Right cardiac atrium (tissue), 5 donors: ENCODE results near the gene SELENOF. TPM values are rescaled to one million over a fixed set of nuclear protein-coding genes. Genes with fewer than 3 reads are reported as not detected.
"Not testable (repeated sequence)": the region's sequence is repeated elsewhere in the genome, so short reads cannot be mapped to it uniquely, and the experiment has no call there.

ENCODE experiments used
- ATAC-seq, 2 donors: fragments of 200-7000 bp; cut with Tn5 transposase; one replicate each; pipeline versions ENCODE4 v1.8.0 to v1.9.1; 2020; ENCODE audit warnings: moderate library complexity in 2 of 2, mild to moderate bottlenecking in 1 of 2
- DNase-seq, 3 donors: peaks; one replicate each; pipeline ENCODE4 v3.0.0-alpha.2; 2020
- H3K27ac ChIP-seq: one replicate; pipeline ENCODE4 v1.5.1; 2013; ENCODE audit warnings: mild to moderate bottlenecking, low read length, control low read depth, moderate library complexity
- H3K27me3 ChIP-seq: one replicate; pipeline ENCODE4 v1.6.1; 2013; ENCODE audit not compliant: control insufficient read depth, insufficient read depth
- H3K4me1 ChIP-seq: one replicate; pipeline ENCODE4 v1.6.1; 2013; ENCODE audit warnings: low read length; ENCODE audit not compliant: control insufficient read depth, insufficient read depth
- H3K4me3 ChIP-seq: one replicate; pipeline ENCODE4 v1.5.1; 2013; ENCODE audit warnings: low read length, control low read depth
- H3K9me3 ChIP-seq: one replicate; pipeline ENCODE4 v1.6.1; 2013; ENCODE audit warnings: low read length; ENCODE audit not compliant: control insufficient read depth
- WGBS: extraction: QIAGEN DNeasy Blood & Tissue Kit; methylation state at CpG from one replicate; pipeline ENCODE4 v1.1.7; 2013; 5-methylcytosine and 5-hydroxymethylcytosine counted together
- intact Hi-C, 4 donors: fragments of 100-400 bp; cut with DNase I; formaldehyde crosslinking; loops; one replicate each; pipeline versions ENCODE4 v1.11.0 to v1.14.0; 2022 to 2023
- polyA plus RNA-seq: library from polyadenylated mRNA; stranded (reverse); fragments of 200-250 nt; gene quantifications from one replicate; pipeline ENCODE4 v1.2.3, GENCODE V29; 2013
- total RNA-seq, 4 donors: library from RNA; stranded (reverse); fragmentation: NEBNext Ultra II Directional; extraction: Animal tissue kit (Norgen Biotek cat#: 25700); gene quantifications; one replicate each; pipeline ENCODE4 v1.2.1, GENCODE V29; 2021
- donor health status: healthy with polysubstance abuse.
- donor health status: DM: no; HTN: yes; CAD: no.
- donor health status: DM: no; HTN: no; CAD: no.
- donor health status: DM: no; HTN: yes; CAD: no; lungs with severe emphysema.
- donor health status: DM: yes; HTN: yes; CAD: no.

Gene SELENOF
- total and polyA plus RNA-seq, 5 donors: 90.8 to 119 (median 102) TPM

DNA sequence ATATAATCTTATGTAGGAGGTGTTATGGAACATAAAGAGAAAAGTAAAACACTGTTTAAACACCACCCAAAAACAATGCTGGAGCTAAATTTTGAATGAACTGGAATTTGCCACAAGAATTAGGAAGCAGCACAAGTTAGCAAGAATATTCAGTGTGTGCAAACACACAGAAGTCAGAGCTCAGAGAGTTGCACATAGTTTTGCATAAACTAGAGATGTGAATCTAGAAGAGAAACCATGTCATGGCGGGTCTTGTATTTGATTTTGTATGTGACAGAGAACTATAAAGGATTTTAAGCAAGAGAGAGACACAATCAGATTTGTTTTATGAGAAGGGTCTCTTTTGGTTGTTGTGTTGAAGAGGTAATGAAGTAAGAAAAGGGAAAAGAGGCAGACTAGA, 38.2 kb downstream of the SELENOF start:
- Histone ChIP-seq H3K9me3 (no peaks in the 10 kb centered on the region), H3K4me1 (no peaks in the 10 kb centered on the region), H3K27me3 (no peaks in the 10 kb centered on the region), H3K27ac (no peak overlapping the region), H3K4me3 (no peak overlapping the region)
- DNase-seq (no peak), ATAC-seq (no peak)
- WGBS: 98% methylated on average over 1 of the region's 1 CpG
- intact Hi-C loops: no loop called here

DNA sequence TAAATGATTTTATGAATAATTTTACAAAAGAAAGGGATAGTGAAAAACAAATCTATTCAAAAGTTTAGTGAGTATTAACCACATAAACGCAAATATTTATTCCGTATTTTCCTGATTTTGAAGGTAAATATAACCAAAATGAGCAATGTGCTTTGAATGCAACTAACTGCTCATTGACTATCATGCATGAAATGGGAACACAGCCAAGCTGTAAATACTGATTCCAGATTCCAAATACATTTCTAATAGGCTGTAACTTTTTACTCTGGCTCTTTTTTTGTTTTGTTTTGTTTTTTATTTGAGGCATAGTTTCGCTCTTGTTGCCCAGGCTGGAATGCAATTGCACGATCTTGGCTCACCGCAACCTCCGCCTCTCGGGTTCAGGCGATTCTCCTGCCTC, 41.8 kb downstream of the SELENOF start:
- no peak overlapping the region for H3K27ac ChIP-seq
- no peaks in the 10 kb centered on the region for H3K4me1 ChIP-seq
- no peaks in the 10 kb centered on the region for H3K9me3 ChIP-seq

DNA sequence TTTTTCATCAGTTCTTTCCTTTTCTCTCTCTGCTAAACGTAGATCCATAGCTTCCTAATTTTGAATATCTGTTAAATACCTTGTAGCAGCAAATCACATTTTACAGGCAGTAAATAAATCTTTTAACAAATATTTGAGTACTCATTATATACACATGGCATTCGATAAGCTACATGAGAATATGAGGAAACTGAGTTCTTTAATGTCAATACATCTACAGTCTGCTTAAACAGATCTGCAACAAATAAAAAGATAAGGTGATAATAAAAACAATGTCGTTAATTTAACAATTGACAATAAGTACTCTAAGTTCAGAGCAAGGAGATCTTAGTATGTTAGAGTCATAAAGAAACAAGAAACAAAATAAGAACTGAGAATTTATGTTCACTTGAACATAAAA, 42.9 kb downstream of the SELENOF start:
- 92% methylated on average over 3 of the region's 3 CpGs for WGBS
- Histone ChIP-seq H3K4me3 (no peak overlapping the region), H3K4me1 (no peaks in the 10 kb centered on the region), H3K27me3 (no peaks in the 10 kb centered on the region), H3K27ac (no peak overlapping the region), H3K9me3 (no peaks in the 10 kb centered on the region)
- ATAC-seq (no peak), DNase-seq (no peak)
- intact Hi-C loops: no loop called here

More for the DNA sequence above, 41.8 kb downstream of the SELENOF start:
- DNase-seq (no peak), ATAC-seq (no peak)
- WGBS: 93% methylated on average over 8 of the region's 8 CpGs
- intact Hi-C loops: no loop called here
- no peaks in the 10 kb centered on the region for H3K27me3 ChIP-seq
- no peak overlapping the region for H3K4me3 ChIP-seq

DNA sequence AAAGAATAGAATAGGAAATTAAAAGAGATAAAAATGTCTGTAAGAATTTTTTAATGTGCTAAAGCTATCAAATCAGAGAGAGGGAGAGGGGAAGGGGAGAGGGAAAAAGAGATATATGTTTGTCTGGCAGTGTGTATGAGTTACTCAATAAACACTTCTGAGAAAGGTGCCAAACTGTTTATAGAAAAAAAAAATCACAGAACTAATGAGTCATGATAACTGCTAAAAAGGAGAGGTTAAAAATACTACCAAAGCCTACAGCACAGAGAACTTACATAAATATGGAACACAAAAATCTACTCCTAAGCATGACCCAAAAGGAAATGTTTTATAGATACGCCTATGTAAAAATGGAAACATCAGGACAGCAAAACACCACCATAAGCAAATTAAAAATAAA, 45.4 kb downstream of the SELENOF start:
- Histone ChIP-seq H3K27me3 (no peaks in the 10 kb centered on the region), H3K27ac (no peak overlapping the region), H3K4me1 (no peaks in the 10 kb centered on the region), H3K4me3 (no peak overlapping the region), H3K9me3 (no peaks in the 10 kb centered on the region)
- ATAC-seq (no peak), DNase-seq (no peak)
- intact Hi-C loops: no loop called here
- WGBS: 97% methylated on average over 1 of the region's 1 CpG

DNA sequence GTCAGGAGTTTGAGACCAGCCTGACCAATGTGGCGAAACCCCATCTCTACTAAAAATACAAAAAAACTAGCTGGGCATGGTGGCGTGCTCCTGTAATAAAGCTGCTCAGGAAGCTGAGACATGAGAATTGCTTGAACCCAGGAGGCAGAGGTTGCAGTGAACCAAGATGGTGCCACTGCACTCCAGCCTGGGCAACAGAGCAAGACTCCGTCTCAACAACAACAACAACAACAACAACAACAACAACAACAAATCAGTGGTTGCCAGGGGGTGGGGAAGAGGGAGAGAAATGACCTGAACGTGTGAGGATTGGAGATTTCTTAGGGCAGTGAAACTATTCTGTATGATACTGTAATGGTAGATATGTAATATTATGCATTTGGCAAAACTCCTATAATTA, 46.6 kb downstream of the SELENOF start:
- ATAC-seq, H3K4me3 ChIP-seq, DNase-seq, H3K4me1 ChIP-seq, H3K9me3 ChIP-seq, H3K27me3 ChIP-seq, H3K27ac ChIP-seq, intact Hi-C loops: not testable (repeated sequence)
- WGBS: 94% methylated on average over 4 of the region's 4 CpGs

DNA sequence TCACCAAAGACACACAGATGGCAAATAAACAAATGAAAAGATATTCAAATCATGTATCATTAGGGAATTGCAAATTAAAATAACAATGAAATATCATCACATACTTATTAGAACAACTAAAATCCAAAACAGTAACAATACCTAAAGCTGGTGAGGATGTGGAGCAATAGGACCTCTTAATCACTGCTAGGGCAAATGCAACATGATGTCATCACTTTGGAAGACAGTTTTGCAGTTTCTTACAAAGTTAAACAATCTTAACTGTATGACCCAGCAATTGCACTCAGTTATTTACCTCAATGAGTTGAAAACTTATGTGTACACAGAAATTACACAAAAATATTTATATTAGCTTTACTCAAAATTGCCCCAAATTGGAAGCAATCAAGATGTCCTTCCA, 47.3 kb downstream of the SELENOF start:
- ATAC-seq: no peak
- Histone ChIP-seq H3K4me1 (no peaks in the 10 kb centered on the region), H3K27ac (no peak overlapping the region), H3K9me3 (no peaks in the 10 kb centered on the region), H3K4me3 (no peak overlapping the region), H3K27me3 (no peaks in the 10 kb centered on the region)
- intact Hi-C loops: no loop called here
- no peak for DNase-seq

DNA sequence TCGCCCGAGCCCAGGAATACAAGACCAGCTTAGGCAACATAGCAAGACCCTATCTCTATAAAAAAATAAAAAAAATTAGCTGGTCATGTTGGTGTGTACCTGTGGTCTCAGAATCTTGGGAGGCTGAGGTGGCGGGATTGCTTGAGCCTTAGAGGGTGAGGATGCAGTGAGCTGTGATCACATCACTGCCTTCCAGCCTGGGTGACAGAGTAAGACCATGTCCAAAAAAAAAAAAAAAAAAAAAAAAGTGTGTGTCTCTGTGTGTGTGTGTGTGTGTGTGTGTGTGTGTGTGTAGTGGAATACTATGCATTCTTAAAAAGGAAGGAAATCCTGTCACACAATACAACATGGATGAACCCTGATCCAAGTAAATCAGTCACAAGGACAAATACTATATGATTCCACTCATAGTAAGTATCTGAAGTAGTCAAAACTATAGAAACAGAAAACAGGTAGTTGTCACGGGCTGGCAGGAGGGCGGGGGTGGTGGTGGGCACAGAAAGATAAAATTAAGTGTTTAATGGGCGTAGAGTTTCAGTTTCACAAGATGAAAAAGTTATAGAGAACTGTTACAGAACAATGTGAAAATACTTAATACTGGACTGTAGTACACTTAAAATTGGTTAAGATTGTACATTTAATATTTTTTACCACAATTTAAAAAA, 47.8 kb downstream of the SELENOF start:
- no peak overlapping the region for H3K4me3 ChIP-seq
- 96% methylated on average over 6 of the region's 6 CpGs for WGBS
- ATAC-seq: no peak
- no peak for DNase-seq
- intact Hi-C loops: no loop called here
- no peaks in the 10 kb centered on the region for H3K4me1 ChIP-seq
- H3K27ac ChIP-seq: no peak overlapping the region
- no peaks in the 10 kb centered on the region for H3K9me3 ChIP-seq
- no peaks in the 10 kb centered on the region for H3K27me3 ChIP-seq

DNA sequence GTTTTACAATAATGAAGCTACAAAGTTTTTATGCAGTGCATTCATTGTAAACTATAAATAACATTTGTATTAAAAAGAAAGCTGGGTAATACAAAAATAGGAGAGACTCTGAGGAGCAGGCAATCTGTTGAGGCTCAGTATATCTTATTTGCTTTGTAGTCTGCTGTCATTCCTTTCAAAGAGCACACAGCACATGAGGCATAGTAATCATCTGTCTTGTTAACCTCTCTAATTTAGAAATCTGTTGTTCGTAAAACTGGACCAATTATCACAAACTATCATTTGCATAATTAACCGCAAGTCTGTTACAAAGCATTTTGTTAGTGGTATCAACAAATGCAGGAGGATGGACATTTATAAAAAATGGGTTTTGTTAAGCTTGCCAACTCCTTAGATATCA, 51.0 kb downstream of the SELENOF start:
- Histone ChIP-seq H3K4me1 (no peaks in the 10 kb centered on the region), H3K27me3 (no peaks in the 10 kb centered on the region), H3K27ac (no peak overlapping the region), H3K4me3 (no peak overlapping the region), H3K9me3 (no peaks in the 10 kb centered on the region)
- intact Hi-C loops: no loop called here
- WGBS: 93% methylated on average over 2 of the region's 2 CpGs
- ATAC-seq (no peak), DNase-seq (no peak)

DNA sequence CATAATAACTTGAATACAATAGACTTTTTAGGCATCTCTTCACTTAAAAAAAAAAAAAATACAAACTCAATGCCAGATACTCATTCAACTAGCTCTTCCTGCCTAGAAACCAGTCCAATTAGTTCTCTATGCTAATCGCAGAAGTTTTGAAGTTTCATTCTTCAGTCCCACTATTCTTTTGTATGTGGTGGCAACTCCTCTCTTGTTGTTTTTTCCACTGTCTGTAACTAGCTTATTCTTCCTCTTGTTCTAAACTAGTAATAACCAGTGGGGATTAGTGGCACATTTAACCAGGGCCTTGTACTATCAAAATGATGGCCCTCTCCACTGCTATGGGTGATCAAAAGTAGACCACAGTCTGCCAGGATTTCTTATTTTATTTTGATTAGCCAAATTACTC, 52.5 kb downstream of the SELENOF start:
- DNase-seq (no peak), ATAC-seq (no peak)
- Histone ChIP-seq H3K9me3 (no peaks in the 10 kb centered on the region), H3K27me3 (no peaks in the 10 kb centered on the region), H3K27ac (no peak overlapping the region), H3K4me1 (no peaks in the 10 kb centered on the region), H3K4me3 (no peak overlapping the region)
- intact Hi-C loops: no loop called here
- WGBS: 74% methylated on average over 1 of the region's 1 CpG

DNA sequence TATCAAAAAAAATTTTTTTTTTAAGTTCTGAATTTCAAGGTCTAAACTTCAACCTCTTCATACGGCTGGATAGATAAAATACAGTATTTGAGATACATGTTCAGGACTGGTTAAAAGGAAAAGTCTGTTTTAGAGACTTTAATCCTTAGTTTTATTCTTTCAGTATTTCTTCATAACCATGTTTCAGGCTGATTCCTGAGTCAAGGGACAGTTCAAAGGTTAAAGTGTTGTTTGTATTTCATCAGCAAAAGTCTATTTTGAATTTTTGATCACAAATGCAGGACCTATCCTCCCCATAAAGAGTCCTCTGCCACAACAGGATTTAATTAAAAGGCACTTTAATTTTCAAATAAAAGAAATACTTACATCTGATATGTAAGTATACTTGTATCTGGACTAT, 53.5 kb downstream of the SELENOF start:
- Histone ChIP-seq H3K4me3 (no peak overlapping the region), H3K27ac (no peak overlapping the region), H3K27me3 (no peaks in the 10 kb centered on the region), H3K9me3 (no peaks in the 10 kb centered on the region), H3K4me1 (no peaks in the 10 kb centered on the region)
- ATAC-seq: no peak
- DNase-seq: no peak
- intact Hi-C loops: no loop called here
- WGBS: 88% methylated on average over 1 of the region's 1 CpG

DNA sequence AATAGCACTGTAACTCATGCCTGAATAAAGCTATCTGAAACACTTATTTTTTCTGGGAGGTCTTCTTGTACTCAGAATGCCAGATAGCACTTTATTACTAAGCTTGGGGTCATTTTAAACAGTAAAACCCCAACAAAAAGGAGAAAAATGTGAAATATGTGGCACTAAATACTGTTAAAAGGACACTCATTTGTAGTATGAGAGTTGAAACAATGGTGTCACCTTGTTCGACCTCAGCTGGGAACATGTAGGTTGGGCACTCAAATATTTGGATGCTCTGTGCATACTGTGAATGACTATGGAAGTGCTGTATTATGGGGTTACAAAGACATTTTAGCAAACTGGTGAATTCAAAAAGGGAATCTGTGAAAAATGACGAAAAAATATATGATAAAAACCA, 53.9 kb downstream of the SELENOF start:
- intact Hi-C loops: no loop called here
- Histone ChIP-seq H3K27ac (no peak overlapping the region), H3K4me1 (no peaks in the 10 kb centered on the region), H3K27me3 (no peaks in the 10 kb centered on the region), H3K9me3 (no peaks in the 10 kb centered on the region), H3K4me3 (no peak overlapping the region)
- WGBS: 95% methylated on average over 2 of the region's 2 CpGs
- no peak for DNase-seq
- no peak for ATAC-seq
